ENCODE measurements around the gene USP22. TPM values are rescaled to one million over a fixed set of nuclear protein-coding genes. Genes with fewer than 3 reads are reported as not detected.

Gene USP22
- total and polyA plus RNA-seq, 2 donors (not counting 3 experiments of a cell fraction or from before 2014, with no cell fraction given) = 204 to 260 TPM

GRCh38 chr17:21072745-21073197 is 30.0 kb upstream of the USP22 start:
- Histone ChIP-seq H3K9me1 (replicated peaks; ENCODE audit: control insufficient read depth, extremely low read depth, insufficient read depth, low read length) (no peaks in the 10 kb centered on the region), H3K27ac (ENCODE audit: insufficient read depth, low read depth, low read length) (no peak overlapping the region), H3K27me3 (ENCODE audit: control insufficient read depth in 2 of 2, insufficient read depth in 2 of 2, low read length in 2 of 2) (peaks cover 0 to 5% of the 10 kb centered on the region in 2 experiments), H3K4me1 (ENCODE audit: control insufficient read depth, extremely low read depth, insufficient read depth, low read length) (no peaks in the 10 kb centered on the region), H3K36me3 (ENCODE audit: control insufficient read depth in 2 of 2, extremely low read depth in 1 of 2, insufficient read depth in 2 of 2, low read length in 2 of 2) (no peaks in the 10 kb centered on the region), H2AFZ (ENCODE audit: low read depth, low read length) (no peak overlapping the region), H3K79me2 (ENCODE audit: control insufficient read depth, insufficient read depth, low read length) (no peaks in the 10 kb centered on the region), H3K9ac (replicated peaks; ENCODE audit: extremely low read depth, insufficient read depth, low read length) (no peak overlapping the region), H4K20me1 (replicated peaks; ENCODE audit: control insufficient read depth, extremely low read depth, insufficient read depth, low read length) (no peaks in the 10 kb centered on the region), H3K9me3 (replicated peaks; ENCODE audit: control insufficient read depth, insufficient read depth, low read length) (no peaks in the 10 kb centered on the region), H3K4me2 (ENCODE audit: insufficient read depth, low read length) (no peak overlapping the region), H3K4me3 (replicated peaks in 1 of 3; ENCODE audit: insufficient read depth in 1 of 3, low read depth in 1 of 3, low read length in 3 of 3) (no peak overlapping the region)
- intact Hi-C loops (cut with micrococcal nuclease) (no loop called here), dilution Hi-C loops (cut with MboI; ENCODE audit: extremely low pct_ligation_motif_present, low sequenced_read_pairs) (no loop called here)
- ChIA-PET POLR2A (no interaction called here), CTCF (no interaction called here)
- TF ChIP-seq JUN (IDR thresholded peaks at IDR 0.05; ENCODE audit: borderline replicate concordance, insufficient read depth, insufficient read length, low read depth) = no peak
- TF ChIP-seq EZH2 (IDR thresholded peaks at IDR 0.05; ENCODE audit: borderline replicate concordance, low read depth, low read length, severe bottlenecking) = no peak
- no peak for TF ChIP-seq GATA2 (IDR thresholded peaks at IDR 0.05; ENCODE audit: insufficient read depth, insufficient read length, low read depth, low read length)
- TF ChIP-seq MYC (IDR thresholded peaks at IDR 0.05; ENCODE audit: low read depth, low read length) = no peak
- TF ChIP-seq MAX (IDR thresholded peaks at IDR 0.05; ENCODE audit: insufficient read depth, insufficient read length) = no peak
- TF ChIP-seq, protein P1, sequence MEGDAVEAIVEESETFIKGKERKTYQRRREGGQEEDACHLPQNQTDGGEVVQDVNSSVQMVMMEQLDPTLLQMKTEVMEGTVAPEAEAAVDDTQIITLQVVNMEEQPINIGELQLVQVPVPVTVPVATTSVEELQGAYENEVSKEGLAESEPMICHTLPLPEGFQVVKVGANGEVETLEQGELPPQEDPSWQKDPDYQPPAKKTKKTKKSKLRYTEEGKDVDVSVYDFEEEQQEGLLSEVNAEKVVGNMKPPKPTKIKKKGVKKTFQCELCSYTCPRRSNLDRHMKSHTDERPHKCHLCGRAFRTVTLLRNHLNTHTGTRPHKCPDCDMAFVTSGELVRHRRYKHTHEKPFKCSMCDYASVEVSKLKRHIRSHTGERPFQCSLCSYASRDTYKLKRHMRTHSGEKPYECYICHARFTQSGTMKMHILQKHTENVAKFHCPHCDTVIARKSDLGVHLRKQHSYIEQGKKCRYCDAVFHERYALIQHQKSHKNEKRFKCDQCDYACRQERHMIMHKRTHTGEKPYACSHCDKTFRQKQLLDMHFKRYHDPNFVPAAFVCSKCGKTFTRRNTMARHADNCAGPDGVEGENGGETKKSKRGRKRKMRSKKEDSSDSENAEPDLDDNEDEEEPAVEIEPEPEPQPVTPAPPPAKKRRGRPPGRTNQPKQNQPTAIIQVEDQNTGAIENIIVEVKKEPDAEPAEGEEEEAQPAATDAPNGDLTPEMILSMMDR (IDR thresholded peaks at IDR 0.05; ENCODE audit: extremely low read depth in 1 of 2, insufficient read depth in 1 of 2, low read depth in 1 of 2, low read length in 2 of 2) = no peak
- no peak for TF ChIP-seq POLR2A (IDR thresholded peaks at IDR 0.05; ENCODE audit: low read depth, low read length)
- DNase-seq (ENCODE audit: low read depth, low spot score) (no peak), FAIRE-seq (no peak)
- no TSS peak for BruUV-seq (replicated peaks)
